ENCODE data around the gene GRAMD1B.

DNA sequence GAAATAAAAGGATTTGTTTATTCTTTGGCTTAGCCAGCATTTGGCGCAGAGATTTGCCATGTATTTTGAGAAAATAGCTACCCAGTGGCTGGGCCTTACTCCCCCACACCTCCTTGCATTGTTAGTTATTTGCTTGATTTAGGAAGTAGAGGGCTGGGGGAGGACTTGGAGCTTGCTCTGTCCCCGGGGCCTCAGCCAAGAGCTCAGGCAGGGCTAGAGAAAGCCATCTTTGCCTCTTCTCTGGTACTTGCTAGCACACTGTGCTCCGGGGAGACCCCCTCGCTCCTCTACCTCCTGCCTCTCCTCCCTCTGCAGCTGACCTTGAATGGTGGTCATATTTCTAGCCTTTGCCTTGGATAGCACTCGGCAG, 131.3 kb downstream of the GRAMD1B start:
- TF ChIP-seq YY1 (IDR thresholded peaks at IDR 0.05; ENCODE audit: extremely low read depth, insufficient replicate concordance, low read depth, low read length) (no peak), RAD21 (IDR thresholded peaks at IDR 0.05; ENCODE audit: low read depth) (no peak), ZNF274 (IDR thresholded peaks at IDR 0.05; ENCODE audit: low read depth, low read length) (no peak), POLR2A (IDR thresholded peaks at IDR 0.05; ENCODE audit: borderline replicate concordance, extremely low read depth, insufficient read depth, insufficient read length) (no peak), EGR1 (IDR thresholded peaks at IDR 0.05; ENCODE audit: low read depth) (no peak), CEBPB (IDR thresholded peaks at IDR 0.05; ENCODE audit: low read depth) (no peak), SIN3A (IDR thresholded peaks at IDR 0.05; ENCODE audit: low read depth) (no peak), POLR2AphosphoS5 (IDR thresholded peaks at IDR 0.05; ENCODE audit: low read depth, low read length) (no peak), EZH2phosphoT487 (IDR thresholded peaks at IDR 0.05; ENCODE audit: borderline replicate concordance) (no peak)
- TF ChIP-seq, protein P1, sequence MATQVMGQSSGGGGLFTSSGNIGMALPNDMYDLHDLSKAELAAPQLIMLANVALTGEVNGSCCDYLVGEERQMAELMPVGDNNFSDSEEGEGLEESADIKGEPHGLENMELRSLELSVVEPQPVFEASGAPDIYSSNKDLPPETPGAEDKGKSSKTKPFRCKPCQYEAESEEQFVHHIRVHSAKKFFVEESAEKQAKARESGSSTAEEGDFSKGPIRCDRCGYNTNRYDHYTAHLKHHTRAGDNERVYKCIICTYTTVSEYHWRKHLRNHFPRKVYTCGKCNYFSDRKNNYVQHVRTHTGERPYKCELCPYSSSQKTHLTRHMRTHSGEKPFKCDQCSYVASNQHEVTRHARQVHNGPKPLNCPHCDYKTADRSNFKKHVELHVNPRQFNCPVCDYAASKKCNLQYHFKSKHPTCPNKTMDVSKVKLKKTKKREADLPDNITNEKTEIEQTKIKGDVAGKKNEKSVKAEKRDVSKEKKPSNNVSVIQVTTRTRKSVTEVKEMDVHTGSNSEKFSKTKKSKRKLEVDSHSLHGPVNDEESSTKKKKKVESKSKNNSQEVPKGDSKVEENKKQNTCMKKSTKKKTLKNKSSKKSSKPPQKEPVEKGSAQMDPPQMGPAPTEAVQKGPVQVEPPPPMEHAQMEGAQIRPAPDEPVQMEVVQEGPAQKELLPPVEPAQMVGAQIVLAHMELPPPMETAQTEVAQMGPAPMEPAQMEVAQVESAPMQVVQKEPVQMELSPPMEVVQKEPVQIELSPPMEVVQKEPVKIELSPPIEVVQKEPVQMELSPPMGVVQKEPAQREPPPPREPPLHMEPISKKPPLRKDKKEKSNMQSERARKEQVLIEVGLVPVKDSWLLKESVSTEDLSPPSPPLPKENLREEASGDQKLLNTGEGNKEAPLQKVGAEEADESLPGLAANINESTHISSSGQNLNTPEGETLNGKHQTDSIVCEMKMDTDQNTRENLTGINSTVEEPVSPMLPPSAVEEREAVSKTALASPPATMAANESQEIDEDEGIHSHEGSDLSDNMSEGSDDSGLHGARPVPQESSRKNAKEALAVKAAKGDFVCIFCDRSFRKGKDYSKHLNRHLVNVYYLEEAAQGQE (IDR thresholded peaks at IDR 0.05; ENCODE audit: low read depth), result no peak
- TF ChIP-seq, protein P2, sequence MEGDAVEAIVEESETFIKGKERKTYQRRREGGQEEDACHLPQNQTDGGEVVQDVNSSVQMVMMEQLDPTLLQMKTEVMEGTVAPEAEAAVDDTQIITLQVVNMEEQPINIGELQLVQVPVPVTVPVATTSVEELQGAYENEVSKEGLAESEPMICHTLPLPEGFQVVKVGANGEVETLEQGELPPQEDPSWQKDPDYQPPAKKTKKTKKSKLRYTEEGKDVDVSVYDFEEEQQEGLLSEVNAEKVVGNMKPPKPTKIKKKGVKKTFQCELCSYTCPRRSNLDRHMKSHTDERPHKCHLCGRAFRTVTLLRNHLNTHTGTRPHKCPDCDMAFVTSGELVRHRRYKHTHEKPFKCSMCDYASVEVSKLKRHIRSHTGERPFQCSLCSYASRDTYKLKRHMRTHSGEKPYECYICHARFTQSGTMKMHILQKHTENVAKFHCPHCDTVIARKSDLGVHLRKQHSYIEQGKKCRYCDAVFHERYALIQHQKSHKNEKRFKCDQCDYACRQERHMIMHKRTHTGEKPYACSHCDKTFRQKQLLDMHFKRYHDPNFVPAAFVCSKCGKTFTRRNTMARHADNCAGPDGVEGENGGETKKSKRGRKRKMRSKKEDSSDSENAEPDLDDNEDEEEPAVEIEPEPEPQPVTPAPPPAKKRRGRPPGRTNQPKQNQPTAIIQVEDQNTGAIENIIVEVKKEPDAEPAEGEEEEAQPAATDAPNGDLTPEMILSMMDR (IDR thresholded peaks at IDR 0.05 in 2 of 3, conservative IDR thresholded peaks at IDR 0.05 in 1 of 3; ENCODE audit: borderline replicate concordance in 1 of 3, insufficient read depth in 1 of 3, low read depth in 2 of 3, low read length in 2 of 3), result no peak
